ENCODE results near the gene CSMD2.
"Not testable (repeated sequence)": the region's sequence is repeated elsewhere in the genome, so short reads cannot be mapped to it uniquely, and the experiment has no call there.

- TF ChIP-seq CTCF (conservative IDR thresholded peaks at IDR 0.05 in 1 of 2, IDR thresholded peaks at IDR 0.05 in 1 of 2; ENCODE audit: low read depth in 1 of 2, low read length in 2 of 2); EZH2 (IDR thresholded peaks at IDR 0.05; ENCODE audit: low read length, missing control alignments): not testable (repeated sequence)
Measured at GRCh38 chr1:34082085-34082670, 82.9 kb downstream of the CSMD2 start.
